CD14-positive monocyte (primary cell): ENCODE data around the gene MMAB. TPM values are rescaled to one million over a fixed set of nuclear protein-coding genes. Genes with fewer than 3 reads are reported as not detected.
A peak's percentile ranks its signal among the peaks of the same experiment; 100 is the strongest.

Experiments used
- DNase-seq, 3 donors: peaks; one replicate each; pipeline ENCODE4 v3.0.0-alpha.2; 2011 to 2022
- H2AFZ ChIP-seq: 2 replicates; pipeline ENCODE4 v1.6.0; 2012; ENCODE audit warnings: mild to moderate bottlenecking, low read depth, low read length, inconsistent platforms; ENCODE audit not compliant: insufficient read depth, poor library complexity, severe bottlenecking
- H3K27ac ChIP-seq, 2 donors: 1 replicate in 1 of 2; 2 replicates in 1 of 2; pipeline ENCODE4 v1.5.1; 2012 to 2013; ENCODE audit warnings: low read length in 2 of 2, control low read depth in 1 of 2, inconsistent platforms in 1 of 2, low read depth in 1 of 2, mild to moderate bottlenecking in 1 of 2
- H3K27me3 ChIP-seq, 2 donors: one replicate each; pipeline versions ENCODE4 v1.6.0 to v1.6.1; 2011 to 2013; ENCODE audit warnings: low read length in 2 of 2; ENCODE audit not compliant: control insufficient read depth in 2 of 2, insufficient read depth in 2 of 2
- H3K36me3 ChIP-seq, 2 donors: replicated peaks in 1 of 2; 1 replicate in 1 of 2; 2 replicates in 1 of 2; pipeline versions ENCODE4 v1.5.1 to v1.6.1; 2012 to 2013; ENCODE audit warnings: low read length in 2 of 2, control low read depth in 1 of 2, inconsistent platforms in 1 of 2, mild to moderate bottlenecking in 1 of 2; ENCODE audit not compliant: insufficient read depth in 2 of 2, control insufficient read depth in 1 of 2
- H3K4me1 ChIP-seq, 2 donors: 1 replicate in 1 of 2; 2 replicates in 1 of 2; pipeline versions ENCODE4 v1.5.1 to v1.6.1; 2012 to 2013; ENCODE audit warnings: low read length in 2 of 2, control low read depth in 1 of 2, inconsistent platforms in 1 of 2, mild to moderate bottlenecking in 1 of 2, moderate library complexity in 1 of 2; ENCODE audit not compliant: insufficient read depth in 2 of 2, control insufficient read depth in 1 of 2
- H3K4me2 ChIP-seq: replicated peaks from 2 replicates; pipeline ENCODE3; 2012; ENCODE audit warnings: low read length, moderate library complexity, mild to moderate bottlenecking; ENCODE audit not compliant: poor library complexity, severe bottlenecking; ENCODE audit errors: extremely low read depth
- H3K4me3 ChIP-seq, 3 experiments: fragments of 200-600 bp in 1 of 3; sonication (generic) in 1 of 3; replicated peaks in 1 of 3; 1 replicate in 2 of 3; 2 replicates in 1 of 3; pipeline ENCODE4 v1.5.1; 2011 to 2013; ENCODE audit warnings: low read length in 3 of 3, mild to moderate bottlenecking in 3 of 3, control low read depth in 2 of 3, low read depth in 2 of 3, inconsistent platforms in 1 of 3, moderate library complexity in 1 of 3
- H3K79me2 ChIP-seq: 2 replicates; pipeline ENCODE4 v1.6.0; 2012; ENCODE audit warnings: mild to moderate bottlenecking, control low read depth, inconsistent platforms, low read length, moderate library complexity; ENCODE audit not compliant: insufficient read depth
- H3K9ac ChIP-seq: 2 replicates; pipeline ENCODE4 v1.6.0; 2017; ENCODE audit warnings: low read length, mild to moderate bottlenecking; ENCODE audit not compliant: insufficient read depth, poor library complexity, severe bottlenecking
- H3K9me3 ChIP-seq, 2 donors: replicated peaks in 1 of 2; 1 replicate in 1 of 2; 2 replicates in 1 of 2; pipeline versions ENCODE4 v1.5.1 to v1.6.1; 2012 to 2013; ENCODE audit warnings: low read length in 2 of 2, control low read depth in 1 of 2; ENCODE audit not compliant: control insufficient read depth in 1 of 2, insufficient read depth in 1 of 2
- H4K20me1 ChIP-seq: 2 replicates; pipeline ENCODE4 v1.6.0; 2012; ENCODE audit warnings: mild to moderate bottlenecking, low read length, control low read depth, moderate library complexity; ENCODE audit not compliant: insufficient read depth
- H3K27ac Mint-ChIP-seq, 7 donors: one replicate each; pipeline ENCODE4 v1.8.0; 2020; ENCODE audit warnings: mild to moderate bottlenecking in 7 of 7, mixed read lengths in 7 of 7, moderate library complexity in 6 of 7, inconsistent platforms in 2 of 7
- H3K27me3 Mint-ChIP-seq, 3 donors: one replicate each; pipeline ENCODE4 v1.8.0; 2021 to 2022; ENCODE audit warnings: low read depth in 3 of 3, mild to moderate bottlenecking in 3 of 3, mixed read lengths in 3 of 3, moderate library complexity in 3 of 3, inconsistent platforms in 1 of 3
- H3K36me3 Mint-ChIP-seq, 2 donors: one replicate each; pipeline ENCODE4 v1.8.0; 2020; ENCODE audit warnings: mixed read lengths in 2 of 2, inconsistent platforms in 1 of 2, mild to moderate bottlenecking in 1 of 2
- H3K4me1 Mint-ChIP-seq: one replicate; pipeline ENCODE4 v1.8.0; 2020; ENCODE audit warnings: mild to moderate bottlenecking, mixed read lengths
- H3K4me3 Mint-ChIP-seq, 2 donors: one replicate each; pipeline ENCODE4 v1.8.0; 2020; ENCODE audit warnings: mild to moderate bottlenecking in 2 of 2, mixed read lengths in 2 of 2, moderate library complexity in 1 of 2
- H3K9me3 Mint-ChIP-seq, 7 donors: one replicate each; pipeline ENCODE4 v1.8.0; 2020 to 2022; ENCODE audit warnings: mixed read lengths in 7 of 7, mild to moderate bottlenecking in 6 of 7, moderate library complexity in 6 of 7, inconsistent platforms in 2 of 7
- WGBS: methylation state at CpG from one replicate; pipeline ENCODE4 v1.1.5; 2013; ENCODE audit warnings: missing lambda C conversion rate; ENCODE audit not compliant: insufficient coverage; 5-methylcytosine and 5-hydroxymethylcytosine counted together
- intact Hi-C, 2 donors: fragments of 100-400 bp; cut with micrococcal nuclease; formaldehyde crosslinking; loops; one replicate each; pipeline versions ENCODE4 v1.15.0 to v1.15.1; 2023
- polyA plus RNA-seq, 3 donors: library from polyadenylated mRNA; depleted of rRNA in 1 of 3; unstranded in 2 of 3; stranded (reverse) in 1 of 3; fragments of 300-500 nt in 2 of 3; fragments of >200 nt in 1 of 3; fragmentation: Illumina TruSeq in 2 of 3; gene quantifications; 1 replicate in 2 of 3; 2 replicates in 1 of 3; pipeline ENCODE4 v1.2.3, GENCODE V29; 2012 to 2021
- TF ChIP-seq, protein P1 (sequence below): fragments of 200-600 bp; IDR thresholded peaks from one replicate; pipeline ENCODE4 v1.8.0; 2022; ENCODE audit warnings: antibody characterized with exemption, mild to moderate bottlenecking

Gene MMAB
- polyA plus RNA-seq, 3 donors: 5.0 to 15.6 (median 12.4) TPM

DNA sequence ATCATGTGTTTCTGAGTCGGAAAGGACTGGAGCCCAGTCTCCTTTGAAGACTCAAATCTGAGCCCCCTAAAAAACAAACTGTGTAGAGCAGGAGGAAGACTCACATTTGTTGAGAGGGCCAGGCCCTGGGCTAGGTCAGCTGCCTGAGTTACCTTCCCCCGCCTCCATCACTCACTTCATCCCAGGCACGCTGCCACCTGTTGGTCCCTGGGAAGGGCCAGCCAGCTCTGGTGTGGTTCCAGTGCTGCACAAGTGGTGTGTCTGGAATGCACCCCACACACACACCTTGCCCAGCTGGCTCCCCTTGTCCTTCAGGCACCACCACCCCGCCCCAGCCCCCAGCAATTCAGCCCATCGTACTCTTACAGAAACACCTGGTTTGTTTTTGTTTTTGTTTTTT is 9.3 kb upstream of the MMAB start:
- no peak overlapping the region for H3K4me3 ChIP-seq
- Mint-ChIP-seq H3K36me3 (peaks cover 50 to 62% of the 10 kb centered on the region in 2 donors), H3K27ac (peak overlapping the region in 1 of 7 donors; percentile 82), H3K9me3 (no peaks in the 10 kb centered on the region), H3K4me1 (no peaks in the 10 kb centered on the region), H3K4me3 (no peak overlapping the region), H3K27me3 (peaks cover 0 to 1% (median 0%) of the 10 kb centered on the region in 3 donors)
- H3K27me3 ChIP-seq: no peaks in the 10 kb centered on the region
- no peaks in the 10 kb centered on the region for H3K79me2 ChIP-seq
- H4K20me1 ChIP-seq: no peaks in the 10 kb centered on the region
- DNase-seq: no peak
- WGBS: 100% methylated on average over 2 of the region's 5 CpGs
- no peaks in the 10 kb centered on the region for H3K9me3 ChIP-seq
- H3K4me2 ChIP-seq: no peak overlapping the region
- H3K36me3 ChIP-seq: peaks cover 23 to 59% of the 10 kb centered on the region in 2 donors
- TF ChIP-seq, protein P1, sequence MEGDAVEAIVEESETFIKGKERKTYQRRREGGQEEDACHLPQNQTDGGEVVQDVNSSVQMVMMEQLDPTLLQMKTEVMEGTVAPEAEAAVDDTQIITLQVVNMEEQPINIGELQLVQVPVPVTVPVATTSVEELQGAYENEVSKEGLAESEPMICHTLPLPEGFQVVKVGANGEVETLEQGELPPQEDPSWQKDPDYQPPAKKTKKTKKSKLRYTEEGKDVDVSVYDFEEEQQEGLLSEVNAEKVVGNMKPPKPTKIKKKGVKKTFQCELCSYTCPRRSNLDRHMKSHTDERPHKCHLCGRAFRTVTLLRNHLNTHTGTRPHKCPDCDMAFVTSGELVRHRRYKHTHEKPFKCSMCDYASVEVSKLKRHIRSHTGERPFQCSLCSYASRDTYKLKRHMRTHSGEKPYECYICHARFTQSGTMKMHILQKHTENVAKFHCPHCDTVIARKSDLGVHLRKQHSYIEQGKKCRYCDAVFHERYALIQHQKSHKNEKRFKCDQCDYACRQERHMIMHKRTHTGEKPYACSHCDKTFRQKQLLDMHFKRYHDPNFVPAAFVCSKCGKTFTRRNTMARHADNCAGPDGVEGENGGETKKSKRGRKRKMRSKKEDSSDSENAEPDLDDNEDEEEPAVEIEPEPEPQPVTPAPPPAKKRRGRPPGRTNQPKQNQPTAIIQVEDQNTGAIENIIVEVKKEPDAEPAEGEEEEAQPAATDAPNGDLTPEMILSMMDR: no peak
- H2AFZ ChIP-seq: no peak overlapping the region
- intact Hi-C loops: no loop called here
- no peak overlapping the region for H3K9ac ChIP-seq
- no peaks in the 10 kb centered on the region for H3K4me1 ChIP-seq
- no peak overlapping the region for H3K27ac ChIP-seq

DNA sequence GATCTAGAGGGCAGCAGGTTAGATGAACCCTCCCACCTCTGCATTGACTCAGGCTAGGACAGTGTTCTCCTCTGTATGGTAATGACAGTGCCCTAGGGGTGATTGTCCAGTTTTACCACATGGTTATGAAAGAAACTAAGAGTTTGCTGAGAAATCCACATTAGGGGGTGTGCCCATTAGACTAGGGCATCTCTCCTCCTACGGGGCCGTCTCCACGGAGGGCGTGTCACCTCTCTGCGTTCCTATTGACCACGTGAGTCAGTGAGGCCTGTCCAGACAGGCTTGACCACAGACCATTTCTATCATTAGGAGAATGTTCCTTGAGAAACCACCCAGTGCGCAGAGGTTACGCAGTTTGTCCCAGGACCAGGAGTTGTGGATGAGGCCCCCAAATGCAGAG is 8.6 kb upstream of the MMAB start:
- H3K27ac Mint-ChIP-seq: no peak overlapping the region
- Histone ChIP-seq H2AFZ (no peak overlapping the region), H3K4me1 (no peaks in the 10 kb centered on the region), H3K4me2 (no peak overlapping the region), H3K79me2 (no peaks in the 10 kb centered on the region), H3K36me3 (peaks cover 26 to 62% of the 10 kb centered on the region in 2 donors), H3K9ac (no peak overlapping the region), H3K27me3 (no peaks in the 10 kb centered on the region), H3K9me3 (no peaks in the 10 kb centered on the region), H4K20me1 (no peaks in the 10 kb centered on the region), H3K4me3 (no peak overlapping the region), H3K27ac (no peak overlapping the region)
- no peaks in the 10 kb centered on the region for H3K9me3 Mint-ChIP-seq
- no peaks in the 10 kb centered on the region for H3K4me1 Mint-ChIP-seq
- H3K4me3 Mint-ChIP-seq: no peak overlapping the region
- WGBS: 93% methylated on average over 8 of the region's 8 CpGs
- TF ChIP-seq, protein P1: no peak
- H3K36me3 Mint-ChIP-seq: peaks cover 55 to 62% of the 10 kb centered on the region in 2 donors
- intact Hi-C loops: no loop called here
- no peak for DNase-seq
- H3K27me3 Mint-ChIP-seq: peaks cover 0 to 1% (median 0%) of the 10 kb centered on the region in 3 donors
